K562 (cell line): ENCODE results near the gene OBSCN. TPM values are rescaled to one million over a fixed set of nuclear protein-coding genes. Genes with fewer than 3 reads are reported as not detected.
A peak's percentile ranks its signal among the peaks of the same experiment; 100 is the strongest.

ENCODE experiments used
- ATAC-seq: fragments of 200-7000 bp; cut with Tn5 transposase; 3 replicates; pipeline ENCODE4 v1.9.1; 2020; ENCODE audit warnings: moderate library complexity
- BruUV-seq: library from RNA; stranded (reverse); fragments of 400-500 nt; replicated peaks from 2 replicates; lab custom pipeline; 2021; lab: Mats Ljungman, UMichigan
- CTCF ChIA-PET: fragments of 300-600 bp; formaldehyde crosslinking; extraction: SDS; loops from one replicate; lab custom pipeline; 2021; ENCODE audit warnings: low intra/inter-chr PET ratio; lab: Yijun Ruan, JAX
- POLR2A ChIA-PET: fragments of 300-600, 350-650 bp; sonication (Branson Sonifier 250); formaldehyde crosslinking; extraction: SDS; loops from one replicate; lab custom pipeline; 2021; ENCODE audit warnings: antibody characterized with exemption, inconsistent platforms; lab: Yijun Ruan, JAX
- DNase-seq, 4 experiments: peaks; one replicate each; pipeline versions ENCODE4 v3.0.0 to v3.0.0-alpha.2; 2011 to 2018; ENCODE audit warnings: low spot score in 3 of 4, mixed read lengths in 3 of 4; ENCODE audit errors: extremely low read depth in 1 of 4
- FAIRE-seq: peaks from 2 replicates; lab custom pipeline; 2011; peaks lifted over from hg19 to GRCh38; lab: Jason Lieb, UNC
- H2AFZ ChIP-seq: 2 replicates; pipeline ENCODE4 v1.6.0; 2011; ENCODE audit warnings: low read depth, low read length, control low read depth, inconsistent platforms
- H3K27ac ChIP-seq: fragments of 200-600 bp; 3 replicates; pipeline ENCODE4 v1.8.0; 2011; ENCODE audit warnings: low read depth, mild to moderate bottlenecking, control low read depth, inconsistent platforms, low read length, moderate library complexity, mixed read lengths; ENCODE audit errors: extremely low read depth
- H3K27me3 ChIP-seq, 2 experiments: fragments of 300-600 bp in 1 of 2; 2 replicates in 1 of 2; 3 replicates in 1 of 2; pipeline versions ENCODE4 v1.6.0 to v1.8.0; 2011; ENCODE audit warnings: inconsistent platforms in 2 of 2, low read length in 2 of 2, mild to moderate bottlenecking in 1 of 2, mixed read lengths in 1 of 2, moderate library complexity in 1 of 2; ENCODE audit not compliant: control insufficient read depth in 2 of 2, insufficient read depth in 2 of 2
- H3K36me3 ChIP-seq: fragments of 300-600 bp; 3 replicates; pipeline ENCODE4 v1.8.0; 2011; ENCODE audit warnings: mild to moderate bottlenecking, low read length, inconsistent platforms; ENCODE audit not compliant: control insufficient read depth, insufficient read depth
- H3K4me1 ChIP-seq, 2 experiments: fragments of 200-600 bp in 1 of 2; replicated peaks in 1 of 2; 2 replicates in 1 of 2; 3 replicates in 1 of 2; pipeline versions ENCODE4 v1.5.1 to v1.8.0; 2011; ENCODE audit warnings: inconsistent platforms in 2 of 2, low read length in 2 of 2, mild to moderate bottlenecking in 1 of 2, mixed read lengths in 1 of 2, moderate library complexity in 1 of 2; ENCODE audit not compliant: control insufficient read depth in 2 of 2, insufficient read depth in 2 of 2
- H3K4me2 ChIP-seq: 2 replicates; pipeline ENCODE4 v1.6.1; 2011; ENCODE audit warnings: low read length, control low read depth, inconsistent platforms, mixed read lengths; ENCODE audit not compliant: insufficient read depth
- H3K4me3 ChIP-seq: fragments of 200-600 bp; sonication (generic), shearing (Covaris generic); 2 replicates; pipeline ENCODE4 v1.5.1; 2016; ENCODE audit warnings: control low read depth, inconsistent platforms
- H3K79me2 ChIP-seq: fragments of 200-600 bp; 3 replicates; pipeline ENCODE4 v1.8.0; 2011; ENCODE audit warnings: low read length, inconsistent platforms; ENCODE audit not compliant: control insufficient read depth, insufficient read depth
- H3K9ac ChIP-seq, 2 experiments: 2 replicates each; pipeline versions ENCODE4 v1.6.0 to v1.6.1; 2011; ENCODE audit warnings: low read depth in 2 of 2, low read length in 2 of 2, control low read depth in 1 of 2, inconsistent platforms in 1 of 2, mild to moderate bottlenecking in 1 of 2, mixed read lengths in 1 of 2; ENCODE audit not compliant: insufficient read depth in 1 of 2
- H3K9me1 ChIP-seq: one replicate; pipeline ENCODE4 v1.6.0; 2011; ENCODE audit warnings: inconsistent platforms, mild to moderate bottlenecking, low read length, moderate library complexity; ENCODE audit not compliant: control insufficient read depth, insufficient read depth
- H3K9me3 ChIP-seq: replicated peaks from 2 replicates; pipeline ENCODE4 v1.5.1; 2011; ENCODE audit warnings: low read depth, low read length, inconsistent platforms; ENCODE audit not compliant: control insufficient read depth, insufficient read depth
- H4K20me1 ChIP-seq: replicated peaks from 2 replicates; pipeline ENCODE4 v1.6.1; 2011; ENCODE audit warnings: low read length, inconsistent platforms, mixed read lengths; ENCODE audit not compliant: control insufficient read depth, insufficient read depth
- HDAC1 ChIP-seq, 2 experiments: fragments of 450-650 bp; IDR thresholded peaks; 2 replicates each; pipeline ENCODE4 v1.6.1; 2016 to 2017; ENCODE audit warnings: inconsistent platforms in 1 of 2, mild to moderate bottlenecking in 1 of 2, moderate library complexity in 1 of 2
- HIVEP1 ChIP-seq: fragments of 250-450 bp; sonication (Bioruptor Pico); IDR thresholded peaks from 2 replicates; pipeline ENCODE4 v1.4.0; 2020; ENCODE audit warnings: mild to moderate bottlenecking
- NFIC ChIP-seq: fragments of 450-650 bp; IDR thresholded peaks from 2 replicates; pipeline ENCODE4 v1.6.1; 2017; ENCODE audit warnings: mild to moderate bottlenecking, inconsistent platforms
- ZNF707 ChIP-seq: fragments of 250-450 bp; sonication (Bioruptor Pico); conservative IDR thresholded peaks from 2 replicates; pipeline ENCODE4 v1.8.0; 2022; ENCODE audit warnings: inconsistent platforms, mild to moderate bottlenecking, moderate library complexity
- WGBS: fragments of 100-300 bp; shearing (Covaris generic); methylation state at CpG from one replicate; pipeline ENCODE4 v1.1.6; 2016; ENCODE audit warnings: low coverage, mixed read lengths; ENCODE audit not compliant: insufficient coverage; ENCODE audit errors: missing lambda C conversion rate; 5-methylcytosine and 5-hydroxymethylcytosine counted together
- in situ Hi-C: fragments of 300-500 bp; cut with MboI; formaldehyde crosslinking; loops from 4 replicates; pipeline ENCODE4 v1.15.0; 2018; ENCODE audit warnings: inconsistent platforms, mixed read lengths
- intact Hi-C: fragments of 100-400 bp; cut with micrococcal nuclease; formaldehyde crosslinking; loops from 2 replicates; pipeline ENCODE4 v1.14.2; 2022
- polyA plus RNA-seq, 8 experiments: library from polyadenylated mRNA; depleted of rRNA in 4 of 8; stranded (reverse) in 5 of 8; unstranded in 3 of 8; fragments of >200 nt; fragmentation: Nextera tagmentation in 2 of 8; fragmentation: Illumina TruSeq in 1 of 8; extraction: Ambion mirVana in 2 of 8; extraction: Trizol in 1 of 8; gene quantifications; 2 replicates each; pipeline versions ENCODE4 v1.2.1 to v1.2.3, GENCODE V29; 2011 to 2014; ENCODE audit warnings: inconsistent platforms in 1 of 8, missing spikeins in 1 of 8
- total RNA-seq, 7 experiments: library from RNA; depleted of rRNA in 6 of 7; stranded (reverse); fragments of >200 nt in 6 of 7; fragmentation: Illumina TruSeq in 2 of 7; extraction: Trizol in 2 of 7; gene quantifications; 2 replicates each; pipeline versions ENCODE4 v1.2.1 to v1.2.3, GENCODE V29; 2011 to 2021; ENCODE audit warnings: low replicate concordance in 1 of 7
- TF ChIP-seq, protein P1 (sequence below): fragments of 450-650 bp; IDR thresholded peaks from 2 replicates; pipeline ENCODE4 v1.6.1; 2016; ENCODE audit warnings: low read depth

OBSCN gene
- total and polyA plus RNA-seq, 9 of the 15 experiments (the other 6 are each of a cell fraction or from before 2014, with no cell fraction given), result 0.18 to 19.7 (median 3.6) TPM

DNA sequence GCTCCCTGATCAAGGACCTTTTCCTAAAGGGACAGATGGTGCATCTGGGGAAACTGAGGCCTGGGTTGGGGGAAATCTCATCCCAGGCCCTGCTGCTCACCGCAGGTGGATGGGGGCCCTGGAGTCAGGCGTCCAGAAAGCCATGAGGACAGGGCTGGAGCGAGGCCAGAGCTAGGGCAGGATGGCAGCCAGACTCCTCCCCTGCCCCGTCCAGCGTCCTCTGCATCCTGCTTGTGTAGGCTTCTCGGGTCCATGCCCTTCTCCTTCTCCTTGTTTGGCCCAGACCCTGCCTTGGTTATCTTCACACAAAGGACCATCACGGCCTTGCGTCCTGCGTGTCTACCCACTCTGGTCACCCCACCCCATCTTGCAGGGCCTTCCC, 155.8 kb downstream of the OBSCN start:
- FAIRE-seq (no peak), DNase-seq (no peak), ATAC-seq (no peak)
- H3K79me2 ChIP-seq, result peaks cover 9% of the 10 kb centered on the region; the same call in 2 of the 3 replicates
- no TSS peak for BruUV-seq
- WGBS, result 72% methylated on average over 9 of the region's 9 CpGs
- H3K9me3 ChIP-seq, result no peaks in the 10 kb centered on the region
- H3K27ac ChIP-seq, result no peak overlapping the region
- ChIA-PET CTCF (no interaction called here), POLR2A (interaction anchor here (0.6 to 0.8 kb wide), 2 partner anchors 11 to 137 kb away, joined by 3 to 4 read pairs; no protein-coding TSS in a partner anchor)
- no peaks in the 10 kb centered on the region for H3K36me3 ChIP-seq
- H3K27me3 ChIP-seq, result no peaks in the 10 kb centered on the region
- no peaks in the 10 kb centered on the region for H4K20me1 ChIP-seq
- intact Hi-C loops, result no loop called here
- no peak for TF ChIP-seq HDAC1 (IDR thresholded peaks at IDR 0.05)
- TF ChIP-seq NFIC, result peak; percentile 20; the same call in 1 of the 2 replicates
- TF ChIP-seq ZNF707, result no peak
- no peak for TF ChIP-seq HIVEP1
- TF ChIP-seq, protein P1, sequence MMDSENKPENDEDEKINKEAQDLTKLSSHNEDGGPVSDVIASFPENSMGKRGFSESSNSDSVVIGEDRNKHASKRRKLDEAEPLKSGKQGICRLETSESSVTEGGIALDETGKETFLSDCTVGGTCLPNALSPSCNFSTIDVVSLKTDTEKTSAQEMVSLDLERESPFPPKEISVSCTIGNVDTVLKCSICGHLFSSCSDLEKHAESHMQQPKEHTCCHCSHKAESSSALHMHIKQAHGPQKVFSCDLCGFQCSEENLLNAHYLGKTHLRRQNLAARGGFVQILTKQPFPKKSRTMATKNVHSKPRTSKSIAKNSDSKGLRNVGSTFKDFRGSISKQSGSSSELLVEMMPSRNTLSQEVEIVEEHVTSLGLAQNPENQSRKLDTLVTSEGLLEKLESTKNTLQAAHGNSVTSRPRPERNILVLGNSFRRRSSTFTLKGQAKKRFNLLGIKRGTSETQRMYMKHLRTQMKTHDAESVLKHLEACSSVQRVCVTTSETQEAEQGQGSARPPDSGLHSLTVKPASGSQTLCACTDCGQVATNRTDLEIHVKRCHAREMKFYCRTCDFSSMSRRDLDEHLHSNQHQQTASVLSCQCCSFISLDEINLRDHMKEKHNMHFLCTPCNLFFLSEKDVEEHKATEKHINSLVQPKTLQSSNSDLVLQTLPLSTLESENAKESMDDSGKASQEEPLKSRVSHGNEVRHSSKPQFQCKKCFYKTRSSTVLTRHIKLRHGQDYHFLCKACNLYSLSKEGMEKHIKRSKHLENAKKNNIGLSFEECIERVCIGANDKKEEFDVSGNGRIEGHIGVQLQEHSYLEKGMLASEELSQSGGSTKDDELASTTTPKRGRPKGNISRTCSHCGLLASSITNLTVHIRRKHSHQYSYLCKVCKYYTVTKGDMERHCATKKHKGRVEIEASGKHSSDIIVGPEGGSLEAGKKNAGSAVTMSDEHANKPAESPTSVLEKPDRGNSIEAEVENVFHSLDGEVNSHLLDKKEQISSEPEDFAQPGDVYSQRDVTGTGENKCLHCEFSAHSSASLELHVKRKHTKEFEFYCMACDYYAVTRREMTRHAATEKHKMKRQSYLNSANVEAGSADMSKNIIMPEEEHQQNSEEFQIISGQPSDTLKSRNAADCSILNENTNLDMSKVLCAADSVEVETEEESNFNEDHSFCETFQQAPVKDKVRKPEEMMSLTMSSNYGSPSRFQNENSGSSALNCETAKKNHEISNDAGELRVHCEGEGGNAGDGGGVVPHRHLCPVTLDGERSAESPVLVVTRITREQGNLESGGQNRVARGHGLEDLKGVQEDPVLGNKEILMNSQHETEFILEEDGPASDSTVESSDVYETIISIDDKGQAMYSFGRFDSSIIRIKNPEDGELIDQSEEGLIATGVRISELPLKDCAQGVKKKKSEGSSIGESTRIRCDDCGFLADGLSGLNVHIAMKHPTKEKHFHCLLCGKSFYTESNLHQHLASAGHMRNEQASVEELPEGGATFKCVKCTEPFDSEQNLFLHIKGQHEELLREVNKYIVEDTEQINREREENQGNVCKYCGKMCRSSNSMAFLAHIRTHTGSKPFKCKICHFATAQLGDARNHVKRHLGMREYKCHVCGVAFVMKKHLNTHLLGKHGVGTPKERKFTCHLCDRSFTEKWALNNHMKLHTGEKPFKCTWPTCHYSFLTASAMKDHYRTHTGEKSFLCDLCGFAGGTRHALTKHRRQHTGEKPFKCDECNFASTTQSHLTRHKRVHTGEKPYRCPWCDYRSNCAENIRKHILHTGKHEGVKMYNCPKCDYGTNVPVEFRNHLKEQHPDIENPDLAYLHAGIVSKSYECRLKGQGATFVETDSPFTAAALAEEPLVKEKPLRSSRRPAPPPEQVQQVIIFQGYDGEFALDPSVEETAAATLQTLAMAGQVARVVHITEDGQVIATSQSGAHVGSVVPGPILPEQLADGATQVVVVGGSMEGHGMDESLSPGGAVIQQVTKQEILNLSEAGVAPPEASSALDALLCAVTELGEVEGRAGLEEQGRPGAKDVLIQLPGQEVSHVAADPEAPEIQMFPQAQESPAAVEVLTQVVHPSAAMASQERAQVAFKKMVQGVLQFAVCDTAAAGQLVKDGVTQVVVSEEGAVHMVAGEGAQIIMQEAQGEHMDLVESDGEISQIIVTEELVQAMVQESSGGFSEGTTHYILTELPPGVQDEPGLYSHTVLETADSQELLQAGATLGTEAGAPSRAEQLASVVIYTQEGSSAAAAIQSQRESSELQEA, result no peak
- in situ Hi-C loops, result no loop called here
- peaks cover 17 to 93% of the 10 kb centered on the region in 2 experiments for H3K4me1 ChIP-seq
- H2AFZ ChIP-seq, result no peak overlapping the region
- H3K9ac ChIP-seq, result no peak overlapping the region
- no peak overlapping the region for H3K4me2 ChIP-seq
- no peaks in the 10 kb centered on the region for H3K9me1 ChIP-seq
- no peak overlapping the region for H3K4me3 ChIP-seq
